K562 (cell line): ENCODE measurements around the gene FSD1L. TPM values are rescaled to one million over a fixed set of nuclear protein-coding genes. Genes with fewer than 3 reads are reported as not detected.

Experiments
- ATAC-seq: fragments of 200-7000 bp; cut with Tn5 transposase; 3 replicates; pipeline ENCODE4 v1.9.1; 2020; ENCODE audit warnings: moderate library complexity
- BruUV-seq: library from RNA; stranded (reverse); fragments of 400-500 nt; replicated peaks from 2 replicates; lab custom pipeline; 2021; lab: Mats Ljungman, UMichigan
- CTCF ChIA-PET: fragments of 300-600 bp; formaldehyde crosslinking; extraction: SDS; loops from one replicate; lab custom pipeline; 2021; ENCODE audit warnings: low intra/inter-chr PET ratio; lab: Yijun Ruan, JAX
- POLR2A ChIA-PET: fragments of 300-600, 350-650 bp; sonication (Branson Sonifier 250); formaldehyde crosslinking; extraction: SDS; loops from one replicate; lab custom pipeline; 2021; ENCODE audit warnings: antibody characterized with exemption, inconsistent platforms; lab: Yijun Ruan, JAX
- DNase-seq, 4 experiments: peaks; one replicate each; pipeline versions ENCODE4 v3.0.0 to v3.0.0-alpha.2; 2011 to 2018; ENCODE audit warnings: low spot score in 3 of 4, mixed read lengths in 3 of 4; ENCODE audit errors: extremely low read depth in 1 of 4
- FAIRE-seq: peaks from 2 replicates; lab custom pipeline; 2011; peaks lifted over from hg19 to GRCh38; lab: Jason Lieb, UNC
- H2AFZ ChIP-seq: 2 replicates; pipeline ENCODE4 v1.6.0; 2011; ENCODE audit warnings: low read depth, low read length, control low read depth, inconsistent platforms
- H3K27ac ChIP-seq: fragments of 200-600 bp; 3 replicates; pipeline ENCODE4 v1.8.0; 2011; ENCODE audit warnings: low read depth, mild to moderate bottlenecking, control low read depth, inconsistent platforms, low read length, moderate library complexity, mixed read lengths; ENCODE audit errors: extremely low read depth
- H3K27me3 ChIP-seq, 2 experiments: fragments of 300-600 bp in 1 of 2; 2 replicates in 1 of 2; 3 replicates in 1 of 2; pipeline versions ENCODE4 v1.6.0 to v1.8.0; 2011; ENCODE audit warnings: inconsistent platforms in 2 of 2, low read length in 2 of 2, mild to moderate bottlenecking in 1 of 2, mixed read lengths in 1 of 2, moderate library complexity in 1 of 2; ENCODE audit not compliant: control insufficient read depth in 2 of 2, insufficient read depth in 2 of 2
- H3K36me3 ChIP-seq: fragments of 300-600 bp; 3 replicates; pipeline ENCODE4 v1.8.0; 2011; ENCODE audit warnings: mild to moderate bottlenecking, low read length, inconsistent platforms; ENCODE audit not compliant: control insufficient read depth, insufficient read depth
- H3K4me1 ChIP-seq, 2 experiments: fragments of 200-600 bp in 1 of 2; replicated peaks in 1 of 2; 2 replicates in 1 of 2; 3 replicates in 1 of 2; pipeline versions ENCODE4 v1.5.1 to v1.8.0; 2011; ENCODE audit warnings: inconsistent platforms in 2 of 2, low read length in 2 of 2, mild to moderate bottlenecking in 1 of 2, mixed read lengths in 1 of 2, moderate library complexity in 1 of 2; ENCODE audit not compliant: control insufficient read depth in 2 of 2, insufficient read depth in 2 of 2
- H3K4me2 ChIP-seq: 2 replicates; pipeline ENCODE4 v1.6.1; 2011; ENCODE audit warnings: low read length, control low read depth, inconsistent platforms, mixed read lengths; ENCODE audit not compliant: insufficient read depth
- H3K4me3 ChIP-seq: fragments of 200-600 bp; sonication (generic), shearing (Covaris generic); 2 replicates; pipeline ENCODE4 v1.5.1; 2016; ENCODE audit warnings: control low read depth, inconsistent platforms
- H3K79me2 ChIP-seq: fragments of 200-600 bp; 3 replicates; pipeline ENCODE4 v1.8.0; 2011; ENCODE audit warnings: low read length, inconsistent platforms; ENCODE audit not compliant: control insufficient read depth, insufficient read depth
- H3K9ac ChIP-seq, 2 experiments: 2 replicates each; pipeline versions ENCODE4 v1.6.0 to v1.6.1; 2011; ENCODE audit warnings: low read depth in 2 of 2, low read length in 2 of 2, control low read depth in 1 of 2, inconsistent platforms in 1 of 2, mild to moderate bottlenecking in 1 of 2, mixed read lengths in 1 of 2; ENCODE audit not compliant: insufficient read depth in 1 of 2
- H3K9me1 ChIP-seq: one replicate; pipeline ENCODE4 v1.6.0; 2011; ENCODE audit warnings: inconsistent platforms, mild to moderate bottlenecking, low read length, moderate library complexity; ENCODE audit not compliant: control insufficient read depth, insufficient read depth
- H3K9me3 ChIP-seq: replicated peaks from 2 replicates; pipeline ENCODE4 v1.5.1; 2011; ENCODE audit warnings: low read depth, low read length, inconsistent platforms; ENCODE audit not compliant: control insufficient read depth, insufficient read depth
- H4K20me1 ChIP-seq: replicated peaks from 2 replicates; pipeline ENCODE4 v1.6.1; 2011; ENCODE audit warnings: low read length, inconsistent platforms, mixed read lengths; ENCODE audit not compliant: control insufficient read depth, insufficient read depth
- CBX3 ChIP-seq, 2 experiments: IDR thresholded peaks; 1 replicate in 1 of 2; 2 replicates in 1 of 2; pipeline ENCODE4 v1.6.1; 2012; ENCODE audit warnings: inconsistent platforms in 2 of 2, low read length in 2 of 2, borderline replicate concordance in 1 of 2, control low read depth in 1 of 2
- CBX5 ChIP-seq: IDR thresholded peaks from 2 replicates; pipeline ENCODE4 v1.6.1; 2014; ENCODE audit warnings: low read depth, borderline replicate concordance
- CC2D1A ChIP-seq: fragments of 450-650 bp; IDR thresholded peaks from 2 replicates; pipeline ENCODE4 v1.6.1; 2017; ENCODE audit warnings: mild to moderate bottlenecking
- CHAMP1 ChIP-seq: fragments of 450-650 bp; IDR thresholded peaks from 2 replicates; pipeline ENCODE4 v1.6.1; 2016; ENCODE audit warnings: mild to moderate bottlenecking
- GATAD2A ChIP-seq: fragments of 450-650 bp; IDR thresholded peaks from 2 replicates; pipeline ENCODE4 v1.6.1; 2017
- HDAC3 ChIP-seq: fragments of 450-650 bp; IDR thresholded peaks from 2 replicates; pipeline ENCODE4 v1.6.1; 2018; ENCODE audit warnings: borderline replicate concordance, mild to moderate bottlenecking, moderate library complexity; ENCODE audit not compliant: partially characterized antibody
- JUNB ChIP-seq: fragments of 450-650 bp; formaldehyde crosslinking; conservative IDR thresholded peaks from 2 replicates; pipeline ENCODE4 v1.4.0; 2020; ENCODE audit warnings: mild to moderate bottlenecking
- PKNOX1 ChIP-seq: fragments of 450-650 bp; IDR thresholded peaks from 2 replicates; pipeline ENCODE4 v1.6.1; 2016
- RBM25 ChIP-seq: fragments of 200-400 bp; formaldehyde crosslinking; IDR thresholded peaks from 2 replicates; pipeline ENCODE4 v1.6.1; 2018; ENCODE audit warnings: low read length, low read depth, moderate library complexity; ENCODE audit not compliant: severe bottlenecking
- SPI1 ChIP-seq: IDR thresholded peaks from 2 replicates; pipeline ENCODE4 v1.6.1; 2011; ENCODE audit warnings: low read depth, low read length, control low read depth, borderline replicate concordance
- TRIM24 ChIP-seq, 2 experiments: fragments of 450-650 bp; IDR thresholded peaks; 2 replicates each; pipeline ENCODE4 v1.6.1; 2016
- TRIM28 ChIP-seq: fragments of 450-650 bp; IDR thresholded peaks from 2 replicates; pipeline ENCODE4 v1.6.1; 2017
- ZBTB33 ChIP-seq: sonication (generic); formaldehyde crosslinking; IDR thresholded peaks from 2 replicates; pipeline ENCODE4 v1.8.1; 2023; ENCODE audit warnings: mild to moderate bottlenecking, missing genetic modification reagents
- ZNF280A ChIP-seq: fragments of 450-650 bp; IDR thresholded peaks from 2 replicates; pipeline ENCODE4 v1.6.1; 2018; ENCODE audit warnings: mild to moderate bottlenecking, low read depth; ENCODE audit not compliant: partially characterized antibody
- ZNF324 ChIP-seq: fragments of 250-450 bp; sonication (Bioruptor Pico); IDR thresholded peaks from 2 replicates; pipeline ENCODE4 v1.4.0; 2020; ENCODE audit warnings: mild to moderate bottlenecking
- WGBS: fragments of 100-300 bp; shearing (Covaris generic); methylation state at CpG from one replicate; pipeline ENCODE4 v1.1.6; 2016; ENCODE audit warnings: low coverage, mixed read lengths; ENCODE audit not compliant: insufficient coverage; ENCODE audit errors: missing lambda C conversion rate; 5-methylcytosine and 5-hydroxymethylcytosine counted together
- in situ Hi-C: fragments of 300-500 bp; cut with MboI; formaldehyde crosslinking; loops from 4 replicates; pipeline ENCODE4 v1.15.0; 2018; ENCODE audit warnings: inconsistent platforms, mixed read lengths
- intact Hi-C: fragments of 100-400 bp; cut with micrococcal nuclease; formaldehyde crosslinking; loops from 2 replicates; pipeline ENCODE4 v1.14.2; 2022
- polyA plus RNA-seq, 8 experiments: library from polyadenylated mRNA; depleted of rRNA in 4 of 8; stranded (reverse) in 5 of 8; unstranded in 3 of 8; fragments of >200 nt; fragmentation: Nextera tagmentation in 2 of 8; fragmentation: Illumina TruSeq in 1 of 8; extraction: Ambion mirVana in 2 of 8; extraction: Trizol in 1 of 8; gene quantifications; 2 replicates each; pipeline versions ENCODE4 v1.2.1 to v1.2.3, GENCODE V29; 2011 to 2014; ENCODE audit warnings: inconsistent platforms in 1 of 8, missing spikeins in 1 of 8
- total RNA-seq, 7 experiments: library from RNA; depleted of rRNA in 6 of 7; stranded (reverse); fragments of >200 nt in 6 of 7; fragmentation: Illumina TruSeq in 2 of 7; extraction: Trizol in 2 of 7; gene quantifications; 2 replicates each; pipeline versions ENCODE4 v1.2.1 to v1.2.3, GENCODE V29; 2011 to 2021; ENCODE audit warnings: low replicate concordance in 1 of 7

The FSD1L gene
- total and polyA plus RNA-seq, 9 of the 15 experiments (the other 6 are each of a cell fraction or from before 2014, with no cell fraction given) = 0.95 to 4.2 (median 2.1) TPM

- Histone ChIP-seq H3K27me3 (no peaks in the 10 kb centered on the region), H3K27ac (no peak overlapping the region), H3K4me2 (no peak overlapping the region), H3K9me1 (no peaks in the 10 kb centered on the region), H4K20me1 (no peaks in the 10 kb centered on the region), H3K4me3 (no peak overlapping the region), H3K9ac (no peak overlapping the region), H2AFZ (no peak overlapping the region), H3K36me3 (no peaks in the 10 kb centered on the region), H3K4me1 (peaks cover 11 to 20% of the 10 kb centered on the region in 2 experiments), H3K79me2 (peaks cover 47% of the 10 kb centered on the region), H3K9me3 (peaks cover 8% of the 10 kb centered on the region; the same call in 1 of the 2 replicates)
- WGBS = 69% methylated on average over 3 of the region's 3 CpGs
- ChIA-PET CTCF (no interaction called here), POLR2A (interaction anchor here (0.8 kb wide), 1 partner anchor 13 kb away, joined by 3 read pairs; no protein-coding TSS in a partner anchor)
- peak; percentile 70 for ATAC-seq
- TF ChIP-seq HDAC3 (no peak), CBX3 (IDR thresholded peaks at IDR 0.05; ENCODE audit: borderline replicate concordance in 1 of 2, low read length in 2 of 2) (peak in 1 of 2 experiments; percentile 98; a peak in 2 of 3 replicates), ZNF324 (no peak), ZNF280A (peak; percentile 91), RBM25 (peak; percentile 21), PKNOX1 (peak; percentile 49; the same call in 1 of the 2 replicates), SPI1 (peak; percentile 63), TRIM24 (IDR thresholded peaks at IDR 0.05) (peak in 1 of 2 experiments; percentile 32; a peak in 1 of 4 replicates), TRIM28 (peak; percentile 87), CBX5 (peak; percentile 65; the same call in 1 of the 2 replicates), CHAMP1 (peak; percentile 71), CC2D1A (peak; percentile 55), ZBTB33 (CRISPR knock-in tag) (peak; percentile 41; the same call in 1 of the 2 replicates), GATAD2A (no peak), JUNB (CRISPR knock-in tag) (no peak)
- no TSS peak for BruUV-seq
- intact Hi-C loops = no loop called here
- peak in 3 of 4 experiments; percentile 14 to 30 (median 14) for DNase-seq
- in situ Hi-C loops = no loop called here
- no peak for FAIRE-seq
Measured at GRCh38 chr9:105458404-105458803, 10.6 kb downstream of the FSD1L start.
